Measurements from ENCODE around the gene SLC25A22.

Gene SLC25A22

DNA sequence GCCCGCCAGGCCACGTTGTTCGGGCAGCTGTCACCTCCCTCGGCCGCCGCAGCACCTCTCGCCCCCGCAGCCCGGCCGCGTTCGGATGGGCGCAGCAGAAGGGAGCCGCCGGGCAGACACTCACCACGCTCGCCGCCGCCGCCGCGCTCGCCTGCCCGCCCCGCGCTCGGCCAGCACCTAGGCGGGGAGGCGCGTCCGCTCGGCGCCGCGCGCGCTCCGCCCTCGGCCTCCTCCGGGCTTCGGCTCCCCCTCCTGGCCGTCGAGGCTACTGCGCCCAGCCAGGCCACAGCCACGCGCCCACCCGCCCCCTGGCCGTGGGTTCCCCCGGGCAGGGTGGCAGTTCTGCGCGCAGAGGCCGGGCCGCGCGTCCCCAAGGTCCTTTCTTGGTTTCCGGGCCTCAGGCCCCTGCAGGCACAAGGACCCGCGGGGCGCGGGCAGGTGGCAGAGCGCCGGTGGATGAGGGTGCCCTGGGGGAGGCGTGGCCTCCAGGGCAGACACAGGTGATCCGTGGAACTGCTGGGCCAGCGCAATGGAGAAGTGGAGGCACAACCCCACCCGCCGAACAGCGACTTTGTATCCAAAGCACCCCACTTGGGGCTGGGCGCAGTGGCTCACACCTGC is at the start of gene SLC25A22:
Gene SLC25A22 (minus strand): TSS at position 189 of the 621 bp plus-strand sequence. CDS start 3,275 bp downstream, outside the sequence.
- no peak for DNase-seq (ENCODE audit: low read depth)

DNA sequence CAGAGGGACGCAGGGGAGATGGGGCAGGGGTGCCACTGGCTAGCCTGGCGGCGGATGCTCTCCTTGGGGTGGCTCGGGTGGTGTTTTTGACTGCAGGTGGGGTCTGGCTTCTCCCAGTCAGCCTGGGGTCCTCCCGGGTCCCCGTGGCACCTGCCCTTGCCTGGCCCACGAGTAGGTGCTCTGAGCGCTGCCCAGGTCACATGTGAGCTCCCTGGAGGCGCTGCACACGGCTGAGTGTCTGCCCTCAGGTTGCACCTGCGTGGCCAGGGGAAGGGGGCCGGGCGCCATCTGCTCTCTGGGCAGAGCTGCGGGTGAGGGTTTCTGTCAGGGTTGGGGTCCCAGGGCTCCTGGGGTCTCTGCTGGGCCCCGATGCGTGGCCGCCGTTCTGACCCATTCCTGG is 49.8 kb upstream of the SLC25A22 start:
- DNase-seq (ENCODE audit: low read depth) = no peak

DNA sequence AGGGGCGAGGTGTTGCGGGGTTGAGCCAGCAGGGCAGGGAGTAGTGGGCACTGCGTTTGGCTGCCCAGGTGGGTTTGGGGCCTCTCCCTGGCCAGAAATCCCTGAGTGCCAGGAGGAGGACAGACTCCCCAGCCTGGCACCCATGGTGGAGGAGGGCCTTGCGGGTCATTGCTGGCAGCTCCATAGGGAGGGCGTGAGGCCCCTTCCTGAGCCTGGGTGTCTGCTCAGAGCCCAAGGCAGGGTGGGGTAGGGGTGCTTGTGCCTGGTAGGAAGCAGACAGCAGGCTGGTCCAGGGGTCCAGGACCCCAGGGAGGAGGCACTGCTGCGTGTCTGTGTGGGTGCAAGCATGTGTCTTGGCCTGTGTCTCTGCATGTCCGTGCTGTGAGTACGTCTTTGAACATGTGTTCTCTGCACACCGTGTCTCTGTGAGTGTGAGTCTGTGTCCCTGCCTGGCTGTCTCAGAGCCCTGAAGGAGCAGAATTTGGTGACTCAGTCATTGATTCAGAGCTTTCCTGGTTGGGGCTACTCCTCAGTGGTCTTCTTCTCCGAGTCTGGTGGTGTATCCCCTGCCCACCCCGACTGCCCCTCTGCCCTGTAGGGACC is 48.5 kb upstream of the SLC25A22 start:
- no peak for DNase-seq (ENCODE audit: low read depth)

DNA sequence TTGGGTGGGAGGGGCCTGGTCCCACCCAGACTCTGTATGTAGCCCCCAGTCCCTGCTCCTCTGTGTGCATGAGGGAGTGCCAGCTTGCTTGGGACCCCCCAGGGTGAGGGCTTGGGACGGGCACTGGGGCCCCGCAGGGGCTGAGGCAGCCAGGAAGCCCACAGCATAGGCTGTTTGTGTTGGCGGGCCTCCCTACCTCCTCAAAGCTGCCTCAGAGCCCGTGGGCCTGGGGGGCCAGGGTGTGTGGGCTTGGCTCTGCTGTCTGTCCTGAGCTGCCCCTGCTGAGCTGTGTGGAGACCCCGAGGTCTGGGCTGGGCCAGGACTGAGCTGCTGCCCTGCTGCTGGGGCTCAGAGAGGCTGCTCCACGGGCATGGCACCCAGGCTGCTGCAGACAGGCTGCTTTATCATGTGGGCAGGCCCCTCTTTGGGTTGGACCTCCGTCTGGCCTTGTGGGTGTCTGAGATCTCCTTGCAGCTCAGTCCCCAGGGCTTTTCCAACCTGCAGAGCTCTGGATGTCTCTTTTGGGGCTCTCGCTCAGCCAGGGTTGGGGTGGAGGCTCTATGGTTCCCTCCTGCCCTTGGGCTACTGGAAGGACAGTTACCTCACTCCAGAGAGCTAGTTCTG is 47.9 kb upstream of the SLC25A22 start:
- DNase-seq (ENCODE audit: low read depth) = no peak

DNA sequence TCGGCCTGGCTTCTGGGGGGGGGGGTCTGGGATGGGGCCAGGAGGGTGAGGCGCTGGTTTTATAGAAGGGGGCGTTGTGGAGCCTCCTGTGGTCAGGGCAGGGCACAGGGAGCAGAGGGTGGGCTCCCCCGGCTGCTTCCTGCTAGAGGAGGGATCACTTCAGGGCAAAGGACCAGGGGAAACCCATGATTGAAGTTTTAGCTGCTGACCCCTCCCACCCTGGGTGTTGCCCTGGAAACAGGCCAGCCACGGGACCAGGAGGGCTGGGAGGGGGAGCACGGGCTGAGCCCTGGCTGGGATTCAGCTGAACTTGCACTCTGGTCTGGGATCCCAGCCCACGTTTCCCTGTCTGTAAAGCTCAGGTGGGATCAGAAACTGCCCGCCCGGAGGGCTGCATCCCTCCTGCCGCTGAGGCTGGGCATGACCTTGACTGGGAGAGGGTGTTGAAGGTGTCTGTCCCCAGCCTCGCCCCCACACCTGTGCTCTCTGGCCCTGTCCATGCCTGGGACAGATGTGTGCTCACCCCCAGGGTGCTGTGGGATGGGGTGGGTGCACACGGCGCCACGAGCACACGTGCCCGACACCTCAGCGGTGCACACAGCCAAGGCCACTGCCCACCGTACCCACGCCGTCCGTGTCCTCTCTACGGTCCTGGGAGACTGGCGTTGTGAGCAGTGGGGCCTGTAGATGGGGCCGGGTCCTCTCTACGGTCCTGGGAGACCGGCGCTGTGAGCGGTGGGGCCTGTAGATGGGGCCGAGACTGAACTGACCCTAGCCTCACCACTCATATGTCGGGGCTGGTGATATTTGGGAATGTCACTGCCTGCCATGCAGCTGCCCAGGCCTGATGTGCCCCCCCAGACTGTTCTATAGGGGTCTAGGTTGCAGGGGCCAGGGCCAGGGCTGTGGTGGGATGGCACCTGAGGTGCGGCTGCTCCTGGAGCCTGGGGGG is 46.9 kb upstream of the SLC25A22 start:
- peak; percentile 92 for DNase-seq (ENCODE audit: low read depth)

DNA sequence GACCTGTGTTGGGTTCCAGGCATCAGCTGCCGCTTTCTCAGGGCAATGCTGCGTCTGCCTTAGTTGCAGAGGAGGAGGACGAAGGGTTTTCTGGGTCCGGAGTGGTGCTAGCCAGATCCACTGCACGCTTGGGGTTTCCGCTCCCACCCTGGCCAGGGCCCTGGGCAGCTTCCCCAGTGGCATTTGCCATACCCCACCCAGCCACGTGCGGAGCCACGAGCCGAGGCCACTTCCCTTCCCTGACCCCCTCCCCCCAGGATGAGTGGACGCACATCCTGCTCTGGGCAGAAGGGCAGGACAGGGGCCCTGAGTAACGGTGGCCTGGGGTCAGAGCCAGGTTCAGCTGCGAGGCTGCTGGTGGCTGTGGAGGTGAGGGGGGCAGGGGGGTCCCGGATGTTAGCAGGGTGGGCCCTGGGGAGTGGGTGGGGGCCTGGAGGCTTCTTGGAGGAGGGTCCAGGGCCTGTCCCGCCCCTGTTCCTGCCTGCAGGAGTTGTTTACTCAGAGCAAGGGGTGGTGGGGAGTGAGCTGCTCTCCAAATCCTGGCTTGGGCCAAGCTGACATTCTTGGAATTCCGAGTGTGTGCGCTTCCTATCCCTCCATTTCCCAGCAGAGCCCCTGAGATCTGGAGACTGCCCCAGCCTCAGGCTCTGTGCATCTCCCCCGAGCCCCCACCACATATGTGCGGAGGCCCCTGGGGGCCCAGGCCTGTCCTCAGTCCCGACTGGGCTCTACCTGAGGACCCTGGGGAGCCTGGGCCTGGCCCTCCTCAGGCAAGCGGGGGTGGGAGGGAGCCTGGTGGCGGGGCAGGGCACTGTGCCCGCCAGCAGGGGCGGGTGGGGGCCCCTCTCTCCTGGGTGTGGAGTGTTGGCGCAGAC is 46.0 kb upstream of the SLC25A22 start:
- DNase-seq (ENCODE audit: low read depth) = peak; percentile 92

DNA sequence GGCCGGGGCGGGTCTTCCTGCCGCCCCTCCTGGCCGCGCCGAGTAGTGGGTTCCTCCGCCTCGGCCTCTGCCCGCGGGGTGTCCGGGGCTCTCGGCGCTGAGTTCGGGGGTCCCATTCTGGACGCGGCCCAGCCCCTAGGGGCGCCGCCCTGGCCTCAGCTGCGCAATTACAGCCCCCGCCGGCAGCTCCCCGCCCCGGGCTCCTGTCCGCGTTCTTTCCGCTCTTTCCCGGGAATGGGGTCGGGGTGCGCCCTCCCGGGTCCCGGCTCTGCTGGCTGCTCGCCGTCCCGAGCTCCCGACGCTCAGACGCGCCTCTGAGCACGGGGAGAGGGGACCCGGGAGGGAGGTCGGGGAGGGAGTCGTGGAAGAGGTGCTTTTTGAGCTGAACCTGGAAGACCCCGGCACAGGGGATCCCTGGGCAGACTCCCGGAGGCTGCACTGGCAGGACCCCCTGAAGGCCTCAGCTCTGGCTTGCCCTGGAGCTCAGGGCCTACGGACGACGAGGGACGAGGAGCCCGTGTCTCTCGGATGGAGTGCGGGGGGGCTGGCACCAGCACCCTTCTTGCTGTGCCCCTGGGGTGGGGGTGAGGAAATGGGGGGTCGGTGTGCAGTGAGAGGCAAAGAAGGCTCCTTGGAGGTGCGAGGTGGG is 45.1 kb upstream of the SLC25A22 start:
- DNase-seq (ENCODE audit: low read depth) = no peak

DNA sequence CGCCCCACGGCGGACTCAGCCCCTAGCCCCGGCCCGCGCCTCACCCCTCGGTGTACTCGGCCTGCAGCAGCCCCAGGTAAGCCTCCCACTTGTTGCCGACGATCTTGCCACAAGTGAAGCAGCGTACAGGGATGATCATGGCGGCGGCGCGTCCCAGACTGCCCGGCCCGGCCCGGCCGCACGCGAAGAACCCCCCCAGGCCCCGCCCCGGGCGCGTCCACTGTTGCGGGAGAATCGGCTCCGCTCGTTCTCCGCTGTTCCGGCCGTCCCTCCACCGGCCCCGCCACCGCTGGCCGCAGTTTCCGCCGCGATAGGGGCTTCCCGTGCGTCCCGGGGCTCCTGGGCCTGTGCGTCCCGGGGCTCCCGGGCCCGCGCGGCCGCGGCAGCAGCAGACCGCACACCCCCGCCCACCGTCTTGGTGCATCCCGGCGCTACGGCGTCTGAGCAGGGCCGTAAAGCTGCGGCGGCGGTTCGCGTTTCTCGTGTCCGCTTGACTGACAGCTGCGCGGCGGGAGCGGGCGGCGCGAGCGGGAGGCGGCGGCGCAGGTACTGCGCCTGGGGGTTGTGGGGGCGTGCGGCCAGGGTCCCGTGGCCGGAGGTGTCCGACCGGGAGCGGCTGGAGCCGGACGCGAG is 44.4 kb upstream of the SLC25A22 start, which contains the start of the genes POLR2L and TSPAN4:
Gene POLR2L (minus strand): TSS at position 160 of the 633 bp plus-strand sequence. CDS start 21 bp downstream, at position 139.
Gene TSPAN4 (plus strand): TSS at position 483 of the 633 bp plus-strand sequence. CDS start 7,453 bp downstream, outside the sequence.
- DNase-seq (ENCODE audit: low read depth) = peak; percentile 75

DNA sequence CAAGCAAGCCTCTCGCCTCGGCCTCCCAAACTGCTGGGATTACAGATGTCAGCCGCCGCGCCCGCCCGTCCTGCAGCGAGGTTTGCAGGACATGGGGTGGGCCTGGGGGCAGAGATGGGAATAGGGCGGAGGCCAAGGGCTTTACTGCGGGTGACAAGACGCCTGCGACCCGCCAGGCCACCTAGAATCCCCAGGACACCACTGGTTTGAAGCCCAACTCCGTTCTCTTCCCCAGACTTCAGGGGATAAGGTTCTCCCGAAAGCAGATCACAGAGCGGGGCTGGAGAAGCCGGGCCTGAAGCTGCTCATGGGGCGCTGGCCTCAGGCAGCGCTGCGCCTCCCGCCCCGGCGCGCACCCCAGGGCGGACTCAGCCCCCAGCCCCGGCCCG is 43.9 kb upstream of the SLC25A22 start:
- DNase-seq (ENCODE audit: low read depth) = no peak

DNA sequence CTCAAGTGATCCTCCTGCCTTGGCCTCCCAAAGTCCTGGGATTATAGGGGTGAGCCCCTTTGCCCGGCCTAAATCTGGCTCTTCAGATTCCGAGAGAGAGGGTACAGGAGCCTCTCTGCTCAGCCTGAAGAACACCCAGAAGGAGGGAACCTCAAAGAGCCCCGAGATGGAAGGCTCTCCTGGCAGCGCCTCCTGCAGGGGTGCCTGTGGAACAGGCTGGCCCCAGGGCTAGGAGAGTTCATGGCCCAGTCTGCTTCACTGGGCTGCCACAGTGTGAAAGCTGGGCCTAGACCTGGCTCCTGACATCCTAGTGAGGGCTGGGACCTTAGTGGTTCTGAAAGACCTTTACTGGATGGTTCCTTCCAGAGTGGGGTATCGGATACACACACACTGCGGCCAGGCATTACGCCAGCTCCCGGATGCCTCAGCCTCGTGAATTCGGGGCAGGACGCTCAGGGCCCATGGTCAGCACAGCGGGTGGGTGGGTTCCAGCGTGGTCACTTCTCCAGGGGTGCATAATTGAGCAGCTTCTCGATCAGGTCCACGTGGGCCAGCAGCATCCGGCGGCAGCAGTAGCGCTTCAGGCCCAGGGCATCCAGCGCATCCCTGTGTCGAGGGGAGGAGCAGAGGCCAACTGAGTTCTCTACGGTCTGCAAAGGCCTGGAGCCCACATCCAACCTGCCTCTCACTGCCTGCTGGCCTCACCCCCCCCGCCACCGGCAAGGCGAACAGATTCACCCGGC is 42.0 kb upstream of the SLC25A22 start:
- DNase-seq (ENCODE audit: low read depth) = no peak

DNA sequence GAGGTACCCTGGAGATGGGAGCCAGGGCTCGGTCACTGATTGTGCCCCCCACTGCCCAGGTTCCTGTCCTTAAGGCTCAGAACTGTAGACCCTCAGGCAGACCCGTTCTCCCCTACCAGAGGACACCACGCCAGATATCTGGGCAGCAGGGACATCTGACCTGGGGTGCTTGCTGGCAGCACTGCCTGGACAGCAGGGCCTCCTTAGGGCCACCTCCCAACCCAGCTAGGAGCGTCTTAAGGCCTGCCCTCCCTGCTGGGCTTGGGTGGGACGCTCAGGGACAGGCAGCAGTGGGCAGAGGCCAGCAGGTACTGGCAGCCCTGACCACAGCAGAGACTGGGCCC is 41.2 kb upstream of the SLC25A22 start:
- no peak for DNase-seq (ENCODE audit: low read depth)

DNA sequence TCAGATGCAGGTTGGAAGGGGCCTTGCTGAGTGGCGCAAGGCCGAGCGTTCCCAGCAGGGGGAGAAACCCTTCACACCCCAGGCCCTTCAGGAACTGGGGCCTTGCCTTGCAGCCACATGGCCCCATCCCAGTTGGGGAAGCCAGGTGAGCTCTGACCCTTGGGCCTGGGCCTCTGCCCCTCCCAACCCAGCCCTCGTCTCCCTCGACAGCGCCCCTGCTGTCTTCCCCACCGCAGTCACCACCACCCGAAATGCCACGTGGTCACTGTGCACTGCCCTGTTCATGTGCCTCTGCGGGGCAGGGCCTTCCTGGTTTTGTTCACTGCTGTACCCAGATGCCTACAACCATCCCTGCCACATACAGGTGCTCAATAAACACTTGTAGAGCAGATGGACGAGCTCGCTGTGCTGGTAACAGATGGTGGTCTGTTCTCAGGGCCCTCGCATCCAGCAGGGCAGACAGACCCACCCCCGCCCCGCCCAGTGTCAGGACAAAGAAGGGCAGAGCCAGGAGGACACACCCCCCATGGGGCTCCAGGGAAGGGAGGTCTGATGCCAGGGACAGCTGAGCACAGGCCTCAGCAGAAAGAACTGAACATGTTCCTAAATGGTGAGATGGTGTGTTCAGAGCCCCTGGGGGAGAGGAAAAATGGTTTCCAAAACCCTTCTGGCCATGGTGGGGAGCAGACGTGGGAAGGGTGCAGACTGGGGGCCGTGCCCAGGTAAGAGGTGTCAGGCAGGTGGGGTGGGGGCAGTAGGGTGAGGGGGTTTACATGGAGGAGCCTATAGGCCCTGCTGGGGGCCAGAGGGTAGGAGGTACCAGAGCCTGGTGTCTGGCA is 40.6 kb upstream of the SLC25A22 start:
- no peak for DNase-seq (ENCODE audit: low read depth)

DNA sequence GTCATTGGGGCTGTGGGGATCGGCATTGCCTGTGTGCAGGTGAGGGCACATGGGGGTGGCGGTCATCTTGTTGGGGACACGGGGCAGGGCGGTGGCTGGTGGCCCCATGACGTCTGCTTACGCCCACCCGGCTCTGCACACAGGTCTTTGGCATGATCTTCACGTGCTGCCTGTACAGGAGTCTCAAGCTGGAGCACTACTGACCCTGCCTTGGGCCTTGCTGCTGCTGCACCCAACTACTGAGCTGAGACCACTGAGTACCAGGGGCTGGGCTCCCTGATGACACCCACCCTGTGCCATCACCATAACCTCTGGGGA is 39.9 kb upstream of the SLC25A22 start:
- no peak for DNase-seq (ENCODE audit: low read depth)

DNA sequence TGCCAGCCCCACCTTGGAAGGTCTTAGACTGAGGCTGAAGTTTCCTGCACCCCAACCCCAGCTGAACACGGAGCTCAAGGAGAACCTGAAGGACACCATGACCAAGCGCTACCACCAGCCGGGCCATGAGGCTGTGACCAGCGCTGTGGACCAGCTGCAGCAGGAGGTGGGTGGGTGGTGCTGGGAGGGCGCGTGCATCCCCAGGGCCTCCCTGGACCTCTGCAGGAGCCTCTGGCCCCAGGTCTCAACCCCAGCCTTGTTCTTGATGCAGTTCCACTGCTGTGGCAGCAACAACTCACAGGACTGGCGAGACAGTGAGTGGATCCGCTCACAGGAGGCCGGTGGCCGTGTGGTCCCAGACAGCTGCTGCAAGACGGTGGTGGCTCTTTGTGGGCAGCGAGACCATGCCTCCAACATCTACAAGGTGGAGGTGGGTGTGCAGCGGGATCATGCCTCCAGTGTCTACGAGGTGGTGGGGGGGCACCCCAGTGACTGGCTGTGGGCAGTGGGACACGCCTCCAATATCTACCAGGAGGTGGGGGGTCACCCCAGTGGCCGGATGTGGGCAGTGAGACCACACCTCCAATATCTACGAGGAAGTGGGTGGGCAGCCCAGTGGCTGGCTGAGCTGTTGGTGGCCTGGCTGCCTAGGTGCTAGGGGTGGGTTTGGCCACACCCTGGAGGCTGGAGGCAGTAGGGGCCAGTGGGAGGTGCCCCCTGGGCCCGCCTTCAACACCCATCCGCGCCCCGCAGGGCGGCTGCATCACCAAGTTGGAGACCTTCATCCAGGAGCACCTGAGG is 39.3 kb upstream of the SLC25A22 start:
- DNase-seq (ENCODE audit: low read depth) = no peak

DNA sequence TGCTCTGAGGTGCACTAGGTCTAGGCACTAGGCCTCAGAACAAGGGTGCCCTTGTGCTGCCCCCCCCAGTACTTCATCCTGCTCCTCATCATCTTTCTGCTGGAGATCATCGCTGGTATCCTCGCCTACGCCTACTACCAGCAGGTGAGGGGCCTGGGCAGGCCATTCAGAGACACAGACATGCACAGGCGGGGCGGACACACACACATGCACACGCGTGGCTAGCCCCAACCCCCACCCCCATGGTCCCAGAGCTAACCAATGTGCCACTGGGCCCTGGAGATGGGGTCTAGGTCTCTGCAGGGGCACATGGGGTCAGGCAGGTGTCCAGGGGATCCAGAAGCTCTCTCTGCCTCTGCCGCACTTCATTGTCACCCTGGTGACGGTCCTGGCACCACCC is 38.6 kb upstream of the SLC25A22 start:
- DNase-seq (ENCODE audit: low read depth) = no peak

DNA sequence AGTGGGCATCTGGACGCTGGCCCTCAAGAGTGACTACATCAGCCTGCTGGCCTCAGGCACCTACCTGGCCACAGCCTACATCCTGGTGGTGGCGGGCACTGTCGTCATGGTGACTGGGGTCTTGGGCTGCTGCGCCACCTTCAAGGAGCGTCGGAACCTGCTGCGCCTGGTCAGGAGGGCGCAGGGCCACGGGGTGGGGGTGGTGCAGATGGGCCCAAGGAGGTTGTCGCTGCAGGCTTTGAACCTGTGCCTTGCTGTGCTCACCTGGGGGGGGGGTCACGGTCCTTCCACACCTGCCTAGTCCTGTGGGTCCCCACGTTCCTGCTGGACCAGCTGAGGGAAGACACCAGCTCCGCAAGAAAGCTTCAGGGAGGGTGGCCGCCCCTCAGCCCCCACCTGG is 38.2 kb upstream of the SLC25A22 start:
- no peak for DNase-seq (ENCODE audit: low read depth)

DNA sequence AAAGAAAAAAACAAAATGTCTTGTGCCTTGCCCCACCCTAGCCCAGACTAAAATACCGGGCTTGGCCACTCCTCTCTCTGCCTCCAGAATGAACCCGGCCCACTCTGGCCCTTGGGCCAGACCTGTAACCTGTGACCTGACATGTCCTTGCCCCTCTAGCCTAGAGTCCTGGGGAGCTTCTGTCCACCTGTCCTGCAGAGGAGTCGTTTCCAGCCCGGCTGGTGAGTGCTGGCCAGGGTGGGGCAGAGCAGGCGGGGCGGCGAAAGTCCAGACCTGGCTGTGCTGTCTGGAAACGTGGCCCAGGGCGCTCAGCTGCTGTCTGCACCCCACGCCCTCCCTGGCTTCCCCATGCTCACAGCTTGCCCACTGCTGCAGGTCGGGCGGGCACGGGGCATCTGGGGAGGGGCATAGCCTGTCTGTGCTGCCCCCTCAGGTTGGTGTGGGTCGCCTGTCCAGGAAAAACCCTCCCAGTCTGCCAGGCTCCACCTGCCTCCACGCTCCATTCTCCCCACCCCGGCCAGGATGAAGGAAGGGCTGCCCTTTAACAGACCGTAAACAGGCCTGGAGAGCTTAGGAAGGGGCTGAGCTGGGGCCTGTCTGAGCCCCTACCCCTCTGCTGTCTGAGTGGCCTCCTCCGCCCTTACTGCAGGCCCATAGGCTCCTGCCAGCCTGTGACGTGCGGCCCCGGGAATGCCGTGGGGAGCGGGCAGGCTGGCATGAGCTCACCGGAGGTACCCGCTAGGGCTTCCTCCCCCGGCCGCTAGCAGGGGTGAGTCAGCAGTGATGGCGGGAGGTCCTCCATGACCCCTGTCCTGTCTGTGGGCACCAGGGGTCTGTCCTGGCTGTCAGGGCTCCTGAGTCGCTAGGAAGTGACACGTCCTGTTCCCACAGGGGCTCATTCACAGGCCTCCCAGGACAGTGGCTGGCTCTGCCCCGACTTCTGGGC is 36.6 kb upstream of the SLC25A22 start:
- no peak for DNase-seq (ENCODE audit: low read depth)

All from stromal cell of bone marrow (primary cell).